ENCODE data around the gene SLC49A3. TPM values are rescaled to one million over a fixed set of nuclear protein-coding genes. Genes with fewer than 3 reads are reported as not detected.

The SLC49A3 gene
- total and polyA plus RNA-seq, 10 of the 15 experiments (the other 5 are each of a cell fraction or from before 2014, with no cell fraction given), result 0.09 to 0.85 (median 0.18) TPM; not detected in 4

DNA sequence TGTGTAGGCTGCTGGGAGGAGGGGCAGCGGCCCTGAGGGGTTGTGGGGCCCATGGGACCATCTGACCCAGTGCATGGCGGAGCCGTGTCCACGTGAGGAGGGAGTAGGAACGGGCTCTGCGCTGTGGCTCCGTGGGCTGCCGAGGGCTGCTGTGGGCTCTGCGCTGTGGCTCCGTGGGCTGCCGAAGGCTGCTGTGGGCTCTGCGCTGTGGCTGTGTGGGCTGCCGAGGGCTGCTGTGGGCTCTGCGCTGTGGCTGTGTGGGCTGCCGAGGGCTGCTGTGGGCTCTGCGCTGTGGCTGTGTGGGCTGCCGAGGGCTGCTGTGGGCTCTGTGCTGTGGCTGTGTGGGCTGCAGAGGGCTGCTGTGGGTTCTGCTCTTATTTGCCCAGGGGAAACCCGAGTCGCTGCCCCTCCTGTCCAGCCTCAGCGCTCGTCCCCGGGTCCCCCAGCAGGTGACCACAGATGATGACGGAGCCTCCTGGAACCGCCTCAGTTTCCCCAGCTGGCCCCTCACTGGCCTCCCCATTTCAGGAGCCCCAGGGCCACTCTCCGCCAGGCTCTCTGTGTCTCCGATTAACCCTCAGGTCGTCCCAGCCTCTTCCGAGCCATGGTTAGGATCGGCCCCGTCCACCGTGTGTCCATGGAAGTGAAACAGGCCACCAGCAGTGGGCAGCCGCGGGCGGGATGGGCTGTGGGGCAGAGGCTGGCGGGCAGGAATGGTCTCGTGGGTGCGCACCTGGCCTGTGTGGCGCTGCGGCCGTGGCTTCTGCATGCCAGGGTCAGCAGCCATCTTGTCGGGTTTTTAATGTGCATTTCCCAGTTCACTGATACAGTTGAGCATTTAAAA, 36.7 kb upstream of the SLC49A3 start:
- ATAC-seq (no peak), FAIRE-seq (no peak), DNase-seq (ENCODE audit: low read depth, low spot score) (no peak)
- RAD21 ChIA-PET (ENCODE audit: unreplicated experiment), result no interaction called here
- H2AFZ ChIP-seq (ENCODE audit: control insufficient read depth, low read depth, low read length), result no peak overlapping the region
- no peaks in the 10 kb centered on the region; the same call in 2 of the 3 replicates for H3K9me3 ChIP-seq (replicated peaks; ENCODE audit: control insufficient read depth, insufficient read depth, low read length)
- in situ Hi-C loops (cut with MboI), result no loop called here
- POLR2A ChIA-PET, result no interaction called here
- no peak for TF ChIP-seq RELA (IDR thresholded peaks at IDR 0.05; ENCODE audit: borderline replicate concordance, partially characterized antibody)
- peaks cover 2% of the 10 kb centered on the region; the same call in 1 of the 2 replicates for H4K20me1 ChIP-seq (ENCODE audit: control insufficient read depth, insufficient read depth)
- no peak overlapping the region for H3K4me3 ChIP-seq
- no peaks in the 10 kb centered on the region for H3K4me1 ChIP-seq (ENCODE audit: control insufficient read depth, insufficient read depth, low read length)
- H3K9ac ChIP-seq (ENCODE audit: control insufficient read depth, insufficient read depth, low read length), result no peak overlapping the region
- CTCF ChIA-PET, result no interaction called here
- H3K27me3 ChIP-seq (replicated peaks in 1 of 2; ENCODE audit: control insufficient read depth in 2 of 2, insufficient read depth in 2 of 2, low read length in 1 of 2), result no peaks in the 10 kb centered on the region
- 90% methylated on average over 35 of the region's 41 CpGs for WGBS (ENCODE audit: insufficient coverage, insufficient replicate concordance, low lambda C conversion rate, missing lambda C conversion rate)
- H3K27ac ChIP-seq (ENCODE audit: control insufficient read depth, insufficient read depth), result no peak overlapping the region
- no peak overlapping the region for H3K4me2 ChIP-seq (ENCODE audit: control insufficient read depth, insufficient read depth)
- intact Hi-C loops (cut with micrococcal nuclease; ENCODE audit: unreplicated experiment), result no loop called here
- H3K36me3 ChIP-seq (ENCODE audit: control insufficient read depth in 2 of 2, insufficient read depth in 2 of 2, low read length in 1 of 2), result peaks cover 3 to 11% of the 10 kb centered on the region in 2 experiments; a peak in 3 of 4 replicates
- BruUV-seq (replicated peaks), result no TSS peak
- SMC1A ChIA-PET (ENCODE audit: uncharacterized antibody, unreplicated experiment), result interaction anchor here (0.6 kb wide), 1 partner anchor 239 kb away, joined by 3 read pairs; no protein-coding TSS in a partner anchor
- H3K79me2 ChIP-seq (ENCODE audit: control insufficient read depth, insufficient read depth, low read length), result no peaks in the 10 kb centered on the region; the same call in none of the 2 replicates

DNA sequence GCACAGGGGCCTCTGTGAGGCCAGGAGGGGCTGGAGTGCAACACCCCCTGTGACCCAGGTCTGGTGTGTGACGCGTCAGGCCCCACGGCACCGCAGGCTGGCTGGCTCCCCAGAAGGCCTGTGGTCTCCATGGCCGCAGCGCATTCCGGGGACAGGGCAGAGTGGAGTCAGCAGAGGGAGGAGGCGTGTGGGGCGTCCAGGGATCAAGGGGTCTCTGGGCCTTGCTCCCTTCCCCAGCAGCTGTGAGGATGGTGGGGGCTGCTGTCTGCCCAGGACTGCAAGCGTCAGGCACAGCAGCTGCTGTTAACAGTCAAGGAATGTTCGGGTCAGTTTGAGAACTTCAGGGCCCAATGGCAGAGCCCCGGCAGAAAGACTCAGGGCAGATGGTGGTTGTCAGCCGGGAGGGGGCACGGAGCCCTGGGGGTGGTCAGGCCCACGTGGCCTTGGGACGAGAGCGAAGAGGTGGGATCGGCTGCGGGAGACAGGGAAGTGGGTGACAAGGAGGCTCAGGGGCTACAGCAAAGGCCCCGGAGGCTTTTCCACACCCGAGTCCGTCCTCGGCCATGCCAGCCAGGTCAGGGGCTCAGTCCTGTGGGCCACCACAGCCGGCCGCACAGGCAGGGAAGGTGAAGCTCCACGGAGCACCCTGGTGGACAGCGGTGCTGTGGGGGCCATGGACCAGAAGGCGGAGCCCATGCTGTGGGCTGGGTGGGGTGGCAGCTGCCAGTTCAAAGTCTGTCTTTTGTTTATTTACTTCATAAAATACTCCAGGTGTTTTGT, 35.0 kb upstream of the SLC49A3 start:
- no peaks in the 10 kb centered on the region; the same call in none of the 2 replicates for H3K79me2 ChIP-seq (ENCODE audit: control insufficient read depth, insufficient read depth, low read length)
- no peaks in the 10 kb centered on the region for H3K4me1 ChIP-seq (ENCODE audit: control insufficient read depth, insufficient read depth, low read length)
- WGBS (ENCODE audit: insufficient coverage, insufficient replicate concordance, low lambda C conversion rate, missing lambda C conversion rate), result 98% methylated on average over 28 of the region's 28 CpGs
- ATAC-seq (no peak), FAIRE-seq (no peak), DNase-seq (ENCODE audit: low read depth, low spot score) (no peak)
- H3K9me3 ChIP-seq (replicated peaks; ENCODE audit: control insufficient read depth, insufficient read depth, low read length), result no peaks in the 10 kb centered on the region; the same call in 2 of the 3 replicates
- in situ Hi-C loops (cut with MboI) (no loop called here), intact Hi-C loops (cut with micrococcal nuclease; ENCODE audit: unreplicated experiment) (no loop called here)
- SMC1A ChIA-PET (ENCODE audit: uncharacterized antibody, unreplicated experiment), result no interaction called here
- H3K4me3 ChIP-seq, result no peak overlapping the region
- CTCF ChIA-PET, result no interaction called here
- H3K36me3 ChIP-seq (ENCODE audit: control insufficient read depth in 2 of 2, insufficient read depth in 2 of 2, low read length in 1 of 2), result peaks cover 2 to 11% of the 10 kb centered on the region in 2 experiments; a peak in 2 of 4 replicates
- BruUV-seq (replicated peaks), result no TSS peak
- TF ChIP-seq ASH2L (IDR thresholded peaks at IDR 0.05; ENCODE audit: borderline replicate concordance, low read depth) (no peak), POLR2A (IDR thresholded peaks at IDR 0.05; ENCODE audit: low read depth, low read length) (0 out of 2 replicates have a peak, but pooled peaks have one; percentile 5), NFYA (IDR thresholded peaks at IDR 0.05; ENCODE audit: borderline replicate concordance, low read depth, low read length) (no peak), MXI1 (IDR thresholded peaks at IDR 0.05; ENCODE audit: low read depth, low read length) (no peak), SMC3 (IDR thresholded peaks at IDR 0.05; ENCODE audit: borderline replicate concordance, low read length) (no peak), BHLHE40 (IDR thresholded peaks at IDR 0.05; ENCODE audit: borderline replicate concordance in 1 of 2, low read depth in 2 of 2, low read length in 1 of 2) (no peak), NRF1 (conservative IDR thresholded peaks at IDR 0.05; ENCODE audit: low read depth, low read length) (no peak)
- TF ChIP-seq, protein P1, sequence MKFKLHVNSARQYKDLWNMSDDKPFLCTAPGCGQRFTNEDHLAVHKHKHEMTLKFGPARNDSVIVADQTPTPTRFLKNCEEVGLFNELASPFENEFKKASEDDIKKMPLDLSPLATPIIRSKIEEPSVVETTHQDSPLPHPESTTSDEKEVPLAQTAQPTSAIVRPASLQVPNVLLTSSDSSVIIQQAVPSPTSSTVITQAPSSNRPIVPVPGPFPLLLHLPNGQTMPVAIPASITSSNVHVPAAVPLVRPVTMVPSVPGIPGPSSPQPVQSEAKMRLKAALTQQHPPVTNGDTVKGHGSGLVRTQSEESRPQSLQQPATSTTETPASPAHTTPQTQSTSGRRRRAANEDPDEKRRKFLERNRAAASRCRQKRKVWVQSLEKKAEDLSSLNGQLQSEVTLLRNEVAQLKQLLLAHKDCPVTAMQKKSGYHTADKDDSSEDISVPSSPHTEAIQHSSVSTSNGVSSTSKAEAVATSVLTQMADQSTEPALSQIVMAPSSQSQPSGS (IDR thresholded peaks at IDR 0.05; ENCODE audit: low read length), result no peak
- H3K27ac ChIP-seq (ENCODE audit: control insufficient read depth, insufficient read depth), result no peak overlapping the region
- H3K9ac ChIP-seq (ENCODE audit: control insufficient read depth, insufficient read depth, low read length), result no peak overlapping the region
- peaks cover 2% of the 10 kb centered on the region; the same call in 1 of the 2 replicates for H4K20me1 ChIP-seq (ENCODE audit: control insufficient read depth, insufficient read depth)
- POLR2A ChIA-PET, result no interaction called here
- RAD21 ChIA-PET (ENCODE audit: unreplicated experiment), result no interaction called here
- H2AFZ ChIP-seq (ENCODE audit: control insufficient read depth, low read depth, low read length), result no peak overlapping the region
- H3K27me3 ChIP-seq (replicated peaks in 1 of 2; ENCODE audit: control insufficient read depth in 2 of 2, insufficient read depth in 2 of 2, low read length in 1 of 2), result no peaks in the 10 kb centered on the region
- H3K4me2 ChIP-seq (ENCODE audit: control insufficient read depth, insufficient read depth), result no peak overlapping the region

All from GM12878 (cell line).